ENCODE measurements around the gene GRB14.

GRB14 gene

DNA sequence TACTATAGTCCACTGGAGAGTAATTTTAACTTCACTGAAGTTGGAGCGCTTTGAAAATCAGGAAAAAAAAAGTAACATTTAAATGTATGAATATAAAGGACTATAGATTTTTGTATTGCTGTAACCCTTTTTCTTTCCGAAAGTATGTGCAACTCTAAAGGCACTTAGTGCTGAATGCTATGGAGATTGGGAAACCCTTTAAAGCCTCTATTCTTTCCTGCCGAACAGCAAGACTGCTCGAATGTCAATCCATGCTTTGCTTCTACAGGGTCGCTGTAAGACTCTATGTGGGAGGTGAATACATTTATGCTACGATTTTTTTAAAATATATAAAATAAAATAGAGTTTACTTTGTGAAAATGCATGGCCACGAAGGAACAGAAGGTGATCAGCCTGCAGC is 825 bp downstream of the GRB14 start:
- CTCF ChIA-PET = no interaction called here
- DNase-seq (ENCODE audit: extremely low spot score) = no peak
- TF ChIP-seq CTCF (IDR thresholded peaks at IDR 0.05; ENCODE audit: control extremely low read depth, extremely low read depth, low read depth, missing control alignments) = no peak
- POLR2A ChIA-PET = no interaction called here

GRCh38 chr2:164617466-164617865 is 3.8 kb downstream of the GRB14 start:
- CTCF ChIA-PET = no interaction called here
- no peak for DNase-seq (ENCODE audit: extremely low spot score)
- no peak for TF ChIP-seq CTCF (IDR thresholded peaks at IDR 0.05; ENCODE audit: control extremely low read depth, extremely low read depth, low read depth, missing control alignments)
- POLR2A ChIA-PET = no interaction called here

DNA sequence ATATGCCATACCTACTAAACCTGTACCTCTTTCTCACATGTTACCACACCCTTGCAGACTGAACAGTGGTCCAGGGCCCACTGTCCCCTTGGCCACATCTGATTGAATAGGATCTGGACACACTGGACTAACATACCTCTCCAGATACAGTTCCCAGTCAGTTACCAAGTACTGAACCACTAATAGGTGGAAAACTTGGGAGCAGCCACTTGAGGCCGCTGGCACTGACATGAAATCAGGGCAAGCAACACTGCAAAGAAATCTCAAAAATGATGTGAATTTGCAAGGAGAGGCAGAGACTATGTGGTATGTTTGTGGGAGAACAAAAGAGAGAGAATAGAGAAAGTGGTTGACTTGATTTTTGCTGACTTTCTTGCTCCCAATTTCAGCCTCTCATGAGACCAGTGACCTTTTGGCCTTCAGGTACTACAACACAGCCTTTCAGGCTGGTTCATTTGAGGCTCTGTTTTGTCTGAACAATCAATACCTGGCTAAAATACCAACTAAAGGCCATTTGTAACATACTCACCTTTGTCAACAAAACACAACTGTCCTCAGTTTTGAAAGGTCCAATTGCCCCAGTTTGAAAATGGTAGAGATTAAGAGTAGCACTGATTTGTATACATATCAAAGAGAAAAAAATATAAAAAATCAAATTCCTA is 7.8 kb downstream of the GRB14 start:
- CTCF ChIA-PET = interaction anchor here (0.8 kb wide), 1 partner anchor 9 kb away, joined by 3 read pairs; no protein-coding TSS in a partner anchor
- POLR2A ChIA-PET = interaction anchor here (0.6 kb wide), 1 partner anchor 1238 kb away, joined by 4 read pairs; no protein-coding TSS in a partner anchor
- no peak for DNase-seq (ENCODE audit: extremely low spot score)
- TF ChIP-seq CTCF (IDR thresholded peaks at IDR 0.05; ENCODE audit: control extremely low read depth, extremely low read depth, low read depth, missing control alignments) = no peak

DNA sequence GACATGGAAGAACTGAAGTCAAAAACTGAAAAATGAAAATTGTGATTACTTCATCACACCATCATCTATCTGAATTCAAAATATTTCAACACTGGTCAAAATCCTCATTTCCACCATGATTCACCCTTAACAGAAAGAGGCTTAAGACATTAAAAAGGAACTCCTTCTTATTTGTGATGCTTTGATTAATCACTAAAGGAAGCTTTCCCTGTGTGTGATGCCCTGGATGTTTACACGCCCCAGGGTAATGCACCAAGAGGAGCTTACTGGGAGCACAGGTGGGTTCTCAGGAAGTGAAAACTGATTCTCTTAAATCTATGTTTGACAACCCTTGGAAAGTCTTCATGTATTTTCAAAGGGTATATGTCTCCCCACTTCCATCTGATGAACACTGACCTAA is 11.5 kb downstream of the GRB14 start:
- ChIA-PET POLR2A (no interaction called here), CTCF (no interaction called here)
- DNase-seq (ENCODE audit: extremely low spot score) = no peak

DNA sequence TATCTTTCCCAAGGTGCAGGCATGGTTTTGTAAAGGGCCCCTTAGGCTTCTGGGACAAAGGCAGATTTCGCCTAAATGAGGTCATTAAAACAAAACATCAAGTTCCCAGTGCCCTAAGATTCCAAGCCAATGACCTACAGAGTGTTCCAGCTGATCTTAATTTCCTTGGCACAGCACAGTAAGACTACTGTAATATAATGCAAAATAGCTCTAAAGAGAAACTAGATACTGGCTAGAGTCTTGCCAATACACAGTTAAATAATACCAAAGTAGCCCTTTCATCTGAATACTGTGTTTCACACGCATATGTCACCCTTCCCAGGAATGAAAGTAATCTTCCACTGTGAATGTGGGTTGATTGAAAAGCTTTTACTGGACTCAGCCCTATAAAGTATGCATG is 14.7 kb downstream of the GRB14 start:
- DNase-seq (ENCODE audit: extremely low spot score) = no peak
- no peak for TF ChIP-seq CTCF (IDR thresholded peaks at IDR 0.05; ENCODE audit: control extremely low read depth, extremely low read depth, low read depth, missing control alignments)
- CTCF ChIA-PET = interaction anchor here (1.0 to 2.0 kb wide), 3 partner anchors 8 to 46 kb away, joined by 3 to 5 read pairs (median 4); no protein-coding TSS in a partner anchor
- POLR2A ChIA-PET = no interaction called here

More for the DNA sequence above, 11.5 kb downstream of the GRB14 start:
- no peak for TF ChIP-seq CTCF (IDR thresholded peaks at IDR 0.05; ENCODE audit: control extremely low read depth, extremely low read depth, low read depth, missing control alignments)

GRCh38 chr2:164605295-164605694 is 16.0 kb downstream of the GRB14 start:
- no peak for TF ChIP-seq CTCF (IDR thresholded peaks at IDR 0.05; ENCODE audit: control extremely low read depth, extremely low read depth, low read depth, missing control alignments)
- no peak for DNase-seq (ENCODE audit: extremely low spot score)
- ChIA-PET CTCF (no interaction called here), POLR2A (no interaction called here)
